HG02759 (cell line): Measurements from ENCODE around the gene RFNG.
"Not testable (repeated sequence)": the region's sequence is repeated elsewhere in the genome, so short reads cannot be mapped to it uniquely, and the experiment has no call there.

Experiments
- ATAC-seq: cut with Tn5 transposase; IDR thresholded peaks from one replicate; pipeline ENCODE4 v1.9.1; 2021; ENCODE audit warnings: mild to moderate bottlenecking, moderate library complexity; ENCODE audit not compliant: unreplicated experiment

Gene RFNG

GRCh38 chr17:82046903-82047302, 4.7 kb downstream of the RFNG start:
- no peak for ATAC-seq

- ATAC-seq, result no peak
These were observed 5.6 kb downstream of the RFNG start for GRCh38 chr17:82045936-82046484.

- ATAC-seq, result no peak
These were observed 8.1 kb downstream of the RFNG start for GRCh38 chr17:82043507-82043906.

- no peak for ATAC-seq
These were observed 9.0 kb downstream of the RFNG start for GRCh38 chr17:82042649-82043048.

GRCh38 chr17:82041144-82041814, 10.3 kb downstream of the RFNG start:
- no peak for ATAC-seq

- no peak for ATAC-seq
These were observed 11.8 kb downstream of the RFNG start for GRCh38 chr17:82039695-82040299.

- not testable (repeated sequence) for ATAC-seq
These were observed 12.7 kb downstream of the RFNG start for GRCh38 chr17:82038796-82039409.

GRCh38 chr17:82037889-82038195, 13.8 kb downstream of the RFNG start:
- no peak for ATAC-seq

- peak; percentile 92 for ATAC-seq
These were observed 14.3 kb downstream of the RFNG start, which contains the start of gene DCXR for GRCh38 chr17:82037092-82037888. DCXR (minus strand) TSS chr17:82037697; CDS start chr17:82037682, 15 bp downstream.

GRCh38 chr17:82036634-82037091, 14.9 kb downstream of the RFNG start:
- ATAC-seq, result no peak

GRCh38 chr17:82035956-82036633, 15.5 kb downstream of the RFNG start:
- ATAC-seq, result no peak

GRCh38 chr17:82035488-82035887, 16.1 kb downstream of the RFNG start:
- ATAC-seq, result no peak

- ATAC-seq, result no peak
These were observed 17.1 kb downstream of the RFNG start for GRCh38 chr17:82034371-82035011.

- ATAC-seq, result no peak
These were observed 18.1 kb downstream of the RFNG start for GRCh38 chr17:82033359-82034085.

GRCh38 chr17:82031885-82032627, 19.6 kb downstream of the RFNG start:
- no peak for ATAC-seq

- peak; percentile 26 for ATAC-seq
These were observed 20.2 kb downstream of the RFNG start, which contains the start of gene RAC3 for GRCh38 chr17:82031303-82031884. RAC3 (plus strand) TSS chr17:82031678; CDS start chr17:82031762, 84 bp downstream.

- peak; percentile 52 for ATAC-seq
These were observed 20.9 kb downstream of the RFNG start for GRCh38 chr17:82030470-82031302.
